GM19238 (cell line): ENCODE measurements around the gene MMP17.

Experiments used
- DNase-seq: peaks from one replicate; pipeline ENCODE4 v3.0.0; 2011; ENCODE audit warnings: low spot score; ENCODE audit not compliant: insufficient read length

MMP17 gene

DNA sequence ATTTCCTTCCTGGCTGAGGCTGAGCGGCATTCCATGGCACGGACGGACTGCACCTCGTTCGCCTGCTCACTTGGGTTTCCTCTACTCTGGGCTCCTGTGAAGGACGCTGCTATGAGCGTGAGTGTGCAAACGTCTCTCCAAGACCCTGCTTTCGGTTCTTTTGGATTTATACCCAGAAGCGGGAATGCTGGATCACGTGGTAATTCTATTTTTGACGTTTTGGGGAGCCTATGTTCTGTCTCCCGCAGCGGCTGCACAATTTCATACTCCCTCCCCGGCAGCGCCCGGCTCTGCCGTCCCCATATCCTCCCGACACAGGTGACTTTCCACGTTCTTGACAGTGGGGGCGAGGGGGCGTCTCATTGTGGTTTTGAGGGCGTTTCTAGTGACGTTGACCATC, 20.6 kb downstream of the MMP17 start:
- no peak for DNase-seq

- DNase-seq: no peak
Observed at GRCh38 chr12:131849700-131850553, 21.7 kb downstream of the MMP17 start.

DNA sequence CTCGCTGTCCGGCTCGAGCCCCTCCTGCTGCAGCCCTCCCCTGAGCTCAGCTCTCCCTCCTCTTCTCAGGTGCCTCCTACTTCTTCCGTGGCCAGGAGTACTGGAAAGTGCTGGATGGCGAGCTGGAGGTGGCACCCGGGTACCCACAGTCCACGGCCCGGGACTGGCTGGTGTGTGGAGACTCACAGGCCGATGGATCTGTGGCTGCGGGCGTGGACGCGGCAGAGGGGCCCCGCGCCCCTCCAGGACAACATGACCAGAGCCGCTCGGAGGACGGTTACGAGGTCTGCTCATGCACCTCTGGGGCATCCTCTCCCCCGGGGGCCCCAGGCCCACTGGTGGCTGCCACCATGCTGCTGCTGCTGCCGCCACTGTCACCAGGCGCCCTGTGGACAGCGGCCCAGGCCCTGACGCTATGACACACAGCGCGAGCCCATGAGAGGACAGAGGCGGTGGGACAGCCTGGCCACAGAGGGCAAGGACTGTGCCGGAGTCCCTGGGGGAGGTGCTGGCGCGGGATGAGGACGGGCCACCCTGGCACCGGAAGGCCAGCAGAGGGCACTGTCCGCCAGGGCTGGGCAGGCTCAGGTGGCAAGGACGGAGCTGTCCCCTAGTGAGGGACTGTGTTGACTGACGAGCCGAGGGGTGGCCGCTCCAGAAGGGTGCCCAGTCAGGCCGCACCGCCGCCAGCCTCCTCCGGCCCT, 22.8 kb downstream of the MMP17 start:
- no peak for DNase-seq

DNA sequence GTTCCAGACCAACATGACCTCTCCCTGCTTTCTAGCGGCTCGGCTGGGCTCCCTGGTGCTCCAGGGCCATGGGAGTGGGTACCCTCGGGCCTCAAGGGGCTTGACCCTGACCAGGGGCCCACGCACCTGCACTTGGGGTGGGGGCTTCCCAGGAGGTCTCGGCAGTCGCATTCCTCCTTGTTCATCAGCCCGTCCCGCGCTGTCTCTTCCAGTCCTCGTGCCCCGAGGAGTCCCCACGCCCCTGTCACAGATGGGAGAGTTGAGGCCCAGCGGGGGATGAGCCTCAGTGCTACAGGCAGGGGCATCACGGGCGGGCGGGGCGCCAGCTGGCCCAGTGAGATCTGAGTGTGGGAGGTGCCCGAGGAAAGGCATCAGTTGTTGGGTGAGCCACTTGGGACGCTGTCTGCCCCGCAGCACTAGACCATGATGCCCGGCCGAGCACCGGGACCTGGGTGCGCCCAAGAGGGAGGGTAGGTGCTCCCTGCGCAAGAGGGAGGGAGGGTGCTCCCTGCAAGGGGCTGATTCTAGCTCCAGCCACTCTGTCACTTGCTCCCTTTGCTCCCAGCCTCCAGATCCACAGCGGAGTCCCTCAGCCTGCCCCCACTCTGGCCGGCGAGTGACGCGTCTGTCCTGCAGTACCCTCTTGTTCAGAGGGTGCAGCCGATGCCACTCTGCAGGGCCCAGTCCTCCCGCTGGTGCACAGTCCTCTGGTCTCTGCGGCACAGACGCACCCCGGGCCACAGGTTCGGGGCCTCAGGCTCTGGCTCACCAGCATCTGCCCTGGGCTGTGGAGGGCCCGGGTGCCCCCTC, 23.8 kb downstream of the MMP17 start:
- DNase-seq: no peak

DNA sequence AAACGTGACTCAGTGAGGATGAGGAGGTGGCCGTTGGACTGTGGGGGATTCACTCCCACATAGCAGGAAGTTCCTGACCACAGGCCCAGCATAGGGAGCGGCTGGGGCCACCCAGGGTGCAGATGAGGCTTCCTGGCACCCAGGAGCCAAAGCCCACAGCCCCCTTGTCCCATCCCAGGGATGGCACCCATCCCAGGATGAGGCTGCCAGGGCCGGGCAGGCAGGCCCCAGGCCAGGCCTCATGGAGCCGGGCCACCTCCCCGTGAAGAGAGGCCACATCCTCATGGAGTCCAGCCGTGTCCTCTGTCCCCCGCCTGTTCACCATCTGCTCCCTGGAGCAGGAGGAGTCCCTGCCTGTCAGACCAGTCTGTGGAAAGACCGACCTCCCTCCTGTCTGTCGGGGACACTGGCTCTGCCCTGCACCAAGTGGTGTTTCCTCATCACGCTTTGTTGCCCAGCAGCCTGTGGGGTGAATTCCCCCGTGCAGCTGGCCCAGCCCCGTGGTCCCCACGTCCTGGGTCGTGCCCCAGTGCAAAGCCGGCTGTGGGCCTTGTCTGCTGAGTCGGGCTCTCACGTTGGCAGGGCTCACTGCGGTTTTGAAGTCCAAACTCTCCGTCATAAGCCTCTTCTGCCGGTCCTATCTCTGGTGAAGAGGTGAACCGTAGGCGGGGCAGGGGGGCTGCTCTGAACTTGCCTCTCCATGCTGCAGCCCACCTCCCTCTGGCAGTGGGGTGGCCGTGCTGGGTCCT, 24.5 kb downstream of the MMP17 start:
- DNase-seq: no peak

DNA sequence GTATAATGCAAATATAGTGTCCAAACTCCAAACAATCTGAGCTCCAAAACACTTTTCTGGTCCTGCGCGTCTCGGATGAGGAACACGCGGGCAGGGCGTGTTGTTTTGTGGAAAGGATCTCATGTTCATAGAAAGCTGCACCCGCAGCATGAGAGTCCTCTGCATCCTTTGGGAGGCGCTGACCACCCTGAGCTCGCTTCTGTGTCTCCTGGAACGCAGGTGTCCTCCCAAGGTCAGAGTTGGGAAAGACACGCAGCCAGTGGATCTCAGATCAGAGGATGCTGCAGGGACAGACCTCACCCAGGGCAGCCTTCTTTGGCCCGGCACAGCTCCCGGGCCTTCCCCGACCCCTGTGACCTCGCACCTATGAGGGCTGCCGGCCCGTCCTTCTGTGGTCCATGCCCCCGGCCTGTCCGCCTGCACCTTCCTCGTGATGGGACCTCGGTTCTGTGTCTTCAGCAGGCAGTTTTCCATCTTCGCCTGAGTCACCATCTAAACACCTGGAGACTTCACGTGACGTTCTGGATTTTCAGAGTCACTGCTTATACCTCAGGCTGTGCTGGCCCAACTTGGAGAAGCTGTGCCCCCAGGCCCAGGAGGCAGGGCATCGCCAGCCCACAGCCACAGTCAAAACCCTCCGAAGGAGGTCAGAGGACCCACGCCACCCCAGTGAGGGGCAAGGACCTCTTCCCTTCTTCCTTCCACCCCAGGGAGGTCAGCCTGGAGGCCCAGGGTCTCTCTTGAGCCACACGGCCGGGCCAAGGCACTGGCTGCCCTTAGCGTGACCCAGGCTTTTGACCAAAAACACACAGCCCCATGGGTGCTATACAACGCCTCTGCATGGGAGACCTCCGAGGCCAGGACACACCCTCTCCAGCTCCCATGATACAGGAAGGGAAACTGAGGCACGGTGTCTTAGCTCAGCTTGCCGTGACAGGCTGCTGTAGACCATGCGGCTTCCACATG, 25.9 kb downstream of the MMP17 start:
- no peak for DNase-seq

DNA sequence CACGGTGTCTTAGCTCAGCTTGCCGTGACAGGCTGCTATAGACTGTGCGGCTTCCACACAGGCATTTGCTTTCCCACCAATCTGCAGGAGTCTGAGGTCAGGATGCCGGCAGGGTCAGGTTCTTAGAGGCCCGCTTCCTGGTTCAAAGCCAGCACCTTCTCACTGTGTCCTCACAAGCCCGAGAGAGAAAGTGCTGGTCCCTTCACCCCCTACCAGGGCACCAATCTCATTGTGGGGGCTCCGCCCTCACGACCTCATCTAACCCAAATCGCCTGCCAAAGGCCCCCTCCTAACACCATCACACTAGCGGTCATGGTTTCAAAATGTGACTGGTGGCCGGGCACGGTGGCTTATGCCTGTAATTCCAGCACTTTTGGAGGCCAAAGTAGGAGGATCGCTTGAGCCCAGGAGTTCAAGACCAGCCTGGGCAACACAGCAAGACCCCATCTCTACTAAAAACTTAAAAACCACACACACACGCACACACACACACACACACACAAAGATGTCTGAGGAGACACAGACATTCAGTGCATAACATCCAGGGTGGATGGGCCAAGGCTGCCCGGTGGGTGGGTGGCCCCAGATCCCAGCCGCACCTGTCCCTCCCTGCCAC, 26.8 kb downstream of the MMP17 start:
- no peak for DNase-seq

GRCh38 chr12:131855521-131856142, 27.4 kb downstream of the MMP17 start:
- DNase-seq: no peak

GRCh38 chr12:131856366-131857097, 28.3 kb downstream of the MMP17 start:
- no peak for DNase-seq

- DNase-seq: no peak
Observed at GRCh38 chr12:131857908-131858850, 30.0 kb downstream of the MMP17 start.

GRCh38 chr12:131860472-131861260, 32.5 kb downstream of the MMP17 start:
- DNase-seq: no peak

DNA sequence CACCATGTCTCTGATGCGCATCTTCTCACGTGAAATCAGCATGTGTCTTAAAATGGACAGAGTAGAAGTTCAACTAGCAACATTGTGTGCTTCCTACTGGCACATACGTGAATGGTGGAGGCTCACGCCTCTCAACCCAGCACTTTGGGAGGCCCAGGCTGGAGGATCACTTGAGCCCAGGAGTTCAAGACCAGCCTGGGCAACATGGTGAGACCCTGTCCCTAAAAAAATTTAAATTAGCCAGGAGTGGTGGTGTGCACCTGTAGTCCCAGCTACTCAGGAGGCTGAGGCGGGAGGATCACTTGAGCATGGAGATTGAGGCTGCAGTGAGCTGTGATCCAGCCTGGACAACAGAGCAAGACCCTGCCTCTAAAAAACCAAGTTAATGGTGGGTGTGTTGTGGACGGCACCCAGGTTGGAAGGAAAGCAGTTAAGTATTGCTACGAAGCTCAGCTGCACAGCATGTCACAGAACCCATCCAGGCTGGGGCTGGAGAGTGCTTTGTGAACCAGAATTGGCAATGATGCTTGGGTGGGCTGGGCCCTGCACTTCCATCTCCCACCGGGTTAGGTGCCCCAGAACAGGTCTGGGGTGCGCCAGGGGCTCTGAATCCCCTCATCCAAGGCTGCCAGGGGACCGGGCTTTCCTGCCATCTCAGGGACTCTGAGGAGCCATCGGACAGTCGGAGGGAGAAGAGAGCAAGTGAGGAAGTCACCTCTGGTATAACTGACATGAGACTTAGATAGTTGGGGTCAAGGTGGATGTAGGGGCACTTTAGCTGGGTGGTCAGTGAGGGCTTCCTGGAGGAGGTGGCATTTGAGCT, 33.3 kb downstream of the MMP17 start:
- no peak for DNase-seq

GRCh38 chr12:131862084-131862441, 33.9 kb downstream of the MMP17 start:
- no peak for DNase-seq

GRCh38 chr12:131862600-131862993, 34.4 kb downstream of the MMP17 start:
- DNase-seq: no peak

DNA sequence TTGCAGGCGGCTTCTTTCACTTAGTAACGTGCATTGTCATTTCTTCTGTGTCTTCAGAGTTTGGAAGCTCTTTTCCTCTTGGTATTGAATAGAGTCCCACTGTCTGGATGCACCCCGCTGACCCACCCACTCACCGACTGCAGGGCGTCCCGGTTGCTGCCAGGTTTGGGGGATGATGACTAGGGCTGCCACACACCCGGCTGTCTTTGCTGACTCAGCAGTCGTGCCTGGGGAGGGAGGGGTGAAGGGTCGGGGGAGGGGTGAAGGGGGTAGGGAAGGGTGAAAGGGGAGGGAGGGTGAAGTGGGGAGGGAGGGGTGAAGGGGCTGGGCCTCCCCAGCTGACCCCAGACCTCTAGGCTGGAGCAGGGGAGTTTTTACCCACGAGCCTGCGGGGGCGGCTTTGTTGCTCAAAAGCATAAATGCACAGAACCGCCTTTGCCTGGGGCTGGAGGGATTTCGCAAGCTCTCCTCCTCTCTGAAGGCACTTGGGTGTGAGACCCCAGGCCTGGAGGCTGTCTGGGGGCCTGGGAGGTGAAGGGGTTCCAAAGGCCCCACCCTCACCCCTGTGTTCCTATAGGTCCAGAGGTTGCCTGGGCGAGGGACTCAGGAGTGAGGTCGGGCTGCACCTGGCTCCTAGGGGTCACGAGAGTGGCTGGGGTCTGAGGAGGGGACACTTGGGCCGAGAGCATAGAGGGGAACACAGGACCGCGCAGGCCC, 35.0 kb downstream of the MMP17 start:
- DNase-seq: no peak
